Mammary epithelial cell (primary cell): Measurements from ENCODE around the gene BARHL1.

Experiments used
- EZH2 ChIP-seq: IDR thresholded peaks from 2 replicates; pipeline ENCODE4 v1.6.1; 2012; ENCODE audit warnings: low read length, inconsistent platforms, borderline replicate concordance
- TF ChIP-seq, protein P1 (sequence below), 2 donors: IDR thresholded peaks in 1 of 2; conservative IDR thresholded peaks in 1 of 2; 2 replicates each; pipeline ENCODE4 v1.5.1; 2011 to 2012; ENCODE audit warnings: inconsistent platforms in 2 of 2, low read length in 2 of 2, mild to moderate bottlenecking in 2 of 2, control low read depth in 1 of 2, low read depth in 1 of 2; ENCODE audit not compliant: insufficient read depth in 1 of 2; ENCODE audit errors: extremely low read depth in 1 of 2

- TF ChIP-seq, protein P1, sequence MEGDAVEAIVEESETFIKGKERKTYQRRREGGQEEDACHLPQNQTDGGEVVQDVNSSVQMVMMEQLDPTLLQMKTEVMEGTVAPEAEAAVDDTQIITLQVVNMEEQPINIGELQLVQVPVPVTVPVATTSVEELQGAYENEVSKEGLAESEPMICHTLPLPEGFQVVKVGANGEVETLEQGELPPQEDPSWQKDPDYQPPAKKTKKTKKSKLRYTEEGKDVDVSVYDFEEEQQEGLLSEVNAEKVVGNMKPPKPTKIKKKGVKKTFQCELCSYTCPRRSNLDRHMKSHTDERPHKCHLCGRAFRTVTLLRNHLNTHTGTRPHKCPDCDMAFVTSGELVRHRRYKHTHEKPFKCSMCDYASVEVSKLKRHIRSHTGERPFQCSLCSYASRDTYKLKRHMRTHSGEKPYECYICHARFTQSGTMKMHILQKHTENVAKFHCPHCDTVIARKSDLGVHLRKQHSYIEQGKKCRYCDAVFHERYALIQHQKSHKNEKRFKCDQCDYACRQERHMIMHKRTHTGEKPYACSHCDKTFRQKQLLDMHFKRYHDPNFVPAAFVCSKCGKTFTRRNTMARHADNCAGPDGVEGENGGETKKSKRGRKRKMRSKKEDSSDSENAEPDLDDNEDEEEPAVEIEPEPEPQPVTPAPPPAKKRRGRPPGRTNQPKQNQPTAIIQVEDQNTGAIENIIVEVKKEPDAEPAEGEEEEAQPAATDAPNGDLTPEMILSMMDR (conservative IDR thresholded peaks at IDR 0.05 in 1 of 2, IDR thresholded peaks at IDR 0.05 in 1 of 2; ENCODE audit: extremely low read depth in 1 of 2, insufficient read depth in 1 of 2, low read depth in 1 of 2, low read length in 2 of 2), result no peak
- no peak for TF ChIP-seq EZH2
Measured at GRCh38 chr9:132606066-132606465, 23.7 kb downstream of the BARHL1 start.
